ENCODE measurements around the gene VEPH1.

DNA sequence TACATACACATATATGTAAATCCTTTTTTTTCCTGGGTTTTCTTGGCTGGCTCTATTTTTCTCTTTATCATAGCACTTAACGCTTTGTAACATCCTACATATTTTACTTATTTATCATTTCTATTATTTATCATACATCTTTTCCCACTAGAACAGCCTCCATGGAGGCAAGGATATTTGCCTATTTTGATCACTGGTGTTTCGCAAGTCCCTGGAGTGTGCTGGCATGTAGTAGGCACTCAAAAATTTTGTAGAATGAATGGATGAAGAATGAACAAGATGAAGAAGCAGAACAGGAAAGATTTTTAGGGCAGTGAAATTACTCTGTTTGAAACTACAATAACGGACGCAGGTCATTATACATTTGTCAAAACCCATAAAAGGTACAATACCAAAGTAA lies 149.6 kb downstream of the VEPH1 start:
- TF ChIP-seq, protein P1, sequence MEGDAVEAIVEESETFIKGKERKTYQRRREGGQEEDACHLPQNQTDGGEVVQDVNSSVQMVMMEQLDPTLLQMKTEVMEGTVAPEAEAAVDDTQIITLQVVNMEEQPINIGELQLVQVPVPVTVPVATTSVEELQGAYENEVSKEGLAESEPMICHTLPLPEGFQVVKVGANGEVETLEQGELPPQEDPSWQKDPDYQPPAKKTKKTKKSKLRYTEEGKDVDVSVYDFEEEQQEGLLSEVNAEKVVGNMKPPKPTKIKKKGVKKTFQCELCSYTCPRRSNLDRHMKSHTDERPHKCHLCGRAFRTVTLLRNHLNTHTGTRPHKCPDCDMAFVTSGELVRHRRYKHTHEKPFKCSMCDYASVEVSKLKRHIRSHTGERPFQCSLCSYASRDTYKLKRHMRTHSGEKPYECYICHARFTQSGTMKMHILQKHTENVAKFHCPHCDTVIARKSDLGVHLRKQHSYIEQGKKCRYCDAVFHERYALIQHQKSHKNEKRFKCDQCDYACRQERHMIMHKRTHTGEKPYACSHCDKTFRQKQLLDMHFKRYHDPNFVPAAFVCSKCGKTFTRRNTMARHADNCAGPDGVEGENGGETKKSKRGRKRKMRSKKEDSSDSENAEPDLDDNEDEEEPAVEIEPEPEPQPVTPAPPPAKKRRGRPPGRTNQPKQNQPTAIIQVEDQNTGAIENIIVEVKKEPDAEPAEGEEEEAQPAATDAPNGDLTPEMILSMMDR (IDR thresholded peaks at IDR 0.05): no peak
- no peak for TF ChIP-seq POLR2AphosphoS5 (IDR thresholded peaks at IDR 0.05; ENCODE audit: insufficient read depth in 1 of 2, low read depth in 1 of 2)
